ENCODE measurements around the gene PNMA3. TPM values are rescaled to one million over a fixed set of nuclear protein-coding genes. Genes with fewer than 3 reads are reported as not detected.
"Not testable (repeated sequence)": the region's sequence is repeated elsewhere in the genome, so short reads cannot be mapped to it uniquely, and the experiment has no call there.

PNMA3 gene
- total RNA-seq, 1 donor from 2014 or later: 15.4 TPM

DNA sequence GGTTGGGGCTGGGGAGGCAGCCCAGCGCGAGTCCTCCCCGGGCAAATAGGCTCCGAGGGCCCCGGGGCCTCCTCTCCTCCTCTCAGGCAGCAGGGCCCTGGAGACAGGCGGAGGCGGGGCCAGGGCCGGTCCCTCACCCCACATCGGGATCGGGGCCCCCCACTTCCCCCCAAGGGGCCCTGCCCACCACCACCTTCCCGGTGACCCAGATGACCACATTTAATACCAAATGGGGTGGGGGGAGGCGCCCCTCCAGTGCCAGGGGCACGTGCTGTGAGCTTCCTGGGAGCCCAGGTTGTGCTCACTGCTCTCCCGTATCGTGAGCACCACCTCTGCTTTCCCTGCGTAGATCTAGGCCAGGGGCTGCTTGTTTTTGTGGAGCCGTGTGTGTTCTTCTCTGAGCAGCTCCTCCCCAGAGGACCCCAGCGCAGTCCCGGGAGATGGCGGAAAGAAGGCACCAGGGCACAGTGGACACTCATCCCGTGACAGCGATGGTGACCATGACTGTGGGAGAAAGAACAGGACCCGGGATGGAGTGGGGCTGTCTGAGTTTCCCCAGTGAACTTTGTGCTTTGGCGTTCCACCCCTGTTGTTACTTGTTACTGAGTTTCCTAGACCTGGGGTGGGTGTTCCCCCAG lies 18.1 kb downstream of the PNMA3 start:
- DNase-seq (ENCODE audit: low spot score): no peak

DNA sequence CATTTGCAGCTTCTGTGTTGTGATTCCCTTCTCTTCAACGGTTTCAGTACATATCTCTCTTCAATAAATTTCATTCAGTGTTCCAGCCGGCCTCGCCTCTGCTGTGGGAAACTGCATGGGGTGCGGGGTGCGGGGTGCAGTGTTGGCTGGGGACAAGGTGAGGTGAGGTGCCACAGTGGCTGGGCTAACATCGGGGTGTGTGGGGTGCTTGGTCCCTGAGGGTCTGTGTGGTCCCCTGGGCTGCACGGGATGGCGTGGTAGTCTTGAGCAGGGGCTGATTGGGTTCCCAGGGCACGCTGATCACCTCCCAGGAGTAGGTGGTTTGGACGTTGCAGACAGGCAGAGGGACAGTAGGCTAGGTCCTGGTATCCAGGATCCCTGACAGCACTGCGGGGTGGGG lies 18.7 kb downstream of the PNMA3 start:
- no peak for DNase-seq (ENCODE audit: low spot score)

DNA sequence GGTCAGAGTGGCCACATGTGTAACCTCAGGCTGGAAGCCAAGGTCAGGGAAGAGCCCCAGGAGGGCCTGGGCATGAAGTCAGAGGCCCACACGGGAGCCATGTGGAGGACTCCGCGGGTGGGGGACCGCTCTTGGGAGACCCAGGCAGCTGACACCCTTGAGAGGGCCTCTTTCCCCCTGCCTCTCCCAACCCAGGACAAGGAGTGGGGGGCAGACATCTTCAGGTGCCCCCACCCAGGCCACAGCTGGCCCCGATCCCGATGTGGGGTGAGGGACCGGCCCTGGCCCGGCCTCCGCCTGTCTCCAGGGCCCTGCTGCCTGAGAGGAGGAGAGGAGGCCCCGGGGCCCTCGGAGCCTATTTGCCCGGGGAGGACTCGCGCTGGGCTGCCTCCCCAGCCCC lies 19.1 kb downstream of the PNMA3 start:
- DNase-seq (ENCODE audit: low spot score): no peak

DNA sequence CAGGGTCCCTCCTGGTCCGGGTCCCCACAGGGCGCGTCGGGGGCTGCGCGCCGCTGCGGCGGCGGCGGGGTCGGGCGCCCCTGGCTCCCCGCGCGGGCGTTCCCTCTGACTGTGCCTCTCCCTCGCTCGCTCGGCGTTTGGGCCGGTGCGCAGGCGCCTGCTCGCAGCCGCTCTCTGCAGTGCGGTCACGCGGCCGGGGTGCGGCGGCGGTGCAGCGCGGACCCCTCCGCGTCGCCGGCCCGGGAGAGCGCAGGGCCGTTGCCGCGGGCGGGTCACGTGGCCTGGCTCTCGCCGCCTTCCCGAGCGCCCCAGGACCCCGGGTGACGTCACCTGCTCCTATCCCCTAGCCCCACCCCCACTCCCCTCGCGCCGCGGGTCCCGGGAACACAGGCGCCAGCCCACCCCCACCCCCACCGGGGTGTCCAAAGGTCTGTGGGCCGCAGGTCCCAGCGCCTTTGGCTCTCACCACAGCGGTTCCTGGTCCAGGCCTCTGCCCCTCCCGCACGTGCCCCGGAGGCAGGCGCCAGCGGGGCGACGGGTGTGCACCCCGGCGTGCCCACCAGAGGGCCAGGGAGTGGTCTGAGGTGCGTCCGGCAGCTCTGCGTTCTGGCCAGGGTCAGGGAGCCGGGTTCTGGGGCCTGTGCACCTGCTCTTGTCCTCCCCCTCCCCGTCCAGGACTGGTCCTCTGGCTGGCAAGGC lies 21.3 kb downstream of the PNMA3 start:
- DNase-seq (ENCODE audit: low spot score): not testable (repeated sequence)

DNA sequence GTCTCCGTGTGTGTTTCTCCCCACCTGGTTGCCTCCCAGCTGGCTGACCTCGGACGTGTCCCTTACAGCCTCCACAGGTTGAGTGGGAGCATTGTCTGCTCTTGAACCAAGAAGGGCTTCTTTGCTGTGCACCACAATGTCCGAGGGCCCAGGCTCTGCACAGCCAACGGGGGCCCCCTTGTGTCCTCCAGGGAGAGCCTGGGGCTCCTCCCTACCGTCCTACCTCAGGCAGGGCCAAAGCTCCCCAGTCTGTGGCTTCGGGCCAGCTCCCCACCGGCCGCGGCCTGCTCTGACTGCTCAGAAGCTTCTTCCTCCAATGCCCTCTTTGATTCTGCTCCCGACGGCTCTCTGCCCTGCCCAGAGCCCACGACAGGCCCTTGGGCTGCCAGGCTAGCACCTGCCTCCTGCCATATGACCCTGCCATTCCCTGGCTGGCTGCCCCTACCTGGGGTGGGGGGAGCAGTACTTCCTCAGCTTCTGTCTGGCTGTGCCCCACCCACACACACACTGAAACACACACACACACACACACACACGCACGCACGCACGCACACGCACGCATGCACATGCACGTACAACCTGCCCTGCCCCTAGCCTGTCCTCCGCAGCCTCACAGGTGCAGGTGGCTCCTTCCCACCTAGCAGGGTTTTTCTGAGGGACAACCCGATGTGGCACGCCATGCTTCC lies 27.1 kb downstream of the PNMA3 start:
- DNase-seq (ENCODE audit: low spot score): not testable (repeated sequence)

DNA sequence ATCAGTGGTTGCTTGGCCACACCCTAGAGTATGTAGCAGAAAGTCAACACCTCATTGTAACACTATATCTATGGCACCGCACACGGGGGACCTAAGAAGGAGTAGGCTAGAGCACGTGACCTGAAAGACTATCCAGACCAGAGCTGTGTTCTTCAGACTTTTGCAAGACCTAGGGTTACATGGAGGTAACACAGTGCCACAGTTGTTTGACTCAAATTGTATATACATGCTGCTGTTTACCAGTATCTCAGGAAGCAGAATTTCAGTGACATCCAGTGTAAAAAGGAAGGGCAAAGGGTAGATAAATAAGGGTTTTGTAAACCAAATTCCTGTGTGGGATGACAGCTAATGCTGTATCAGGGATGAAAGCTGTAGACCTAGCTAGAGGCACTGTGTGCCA lies 46.1 kb downstream of the PNMA3 start:
- no peak for DNase-seq (ENCODE audit: low spot score)

DNA sequence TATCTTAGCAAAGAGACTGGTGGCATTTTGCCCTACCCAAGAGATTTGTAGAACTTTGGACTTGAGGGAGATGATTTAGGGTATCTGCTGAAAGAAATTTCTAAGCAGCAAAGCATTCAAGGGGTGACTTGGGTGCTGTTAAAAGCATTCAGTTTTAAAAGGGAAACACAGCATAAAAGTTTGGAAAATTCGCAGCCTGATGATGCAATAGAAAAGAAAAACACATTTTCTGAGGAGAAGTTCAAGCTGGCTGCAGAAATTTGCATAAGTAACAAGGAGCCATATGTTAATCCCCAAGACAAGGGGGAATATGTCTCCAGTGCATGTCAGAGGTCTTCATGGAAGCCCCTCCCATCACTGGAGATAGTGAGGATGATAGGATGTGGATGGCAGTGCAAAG lies 48.7 kb downstream of the PNMA3 start:
- DNase-seq (ENCODE audit: low spot score): not testable (repeated sequence)

DNA sequence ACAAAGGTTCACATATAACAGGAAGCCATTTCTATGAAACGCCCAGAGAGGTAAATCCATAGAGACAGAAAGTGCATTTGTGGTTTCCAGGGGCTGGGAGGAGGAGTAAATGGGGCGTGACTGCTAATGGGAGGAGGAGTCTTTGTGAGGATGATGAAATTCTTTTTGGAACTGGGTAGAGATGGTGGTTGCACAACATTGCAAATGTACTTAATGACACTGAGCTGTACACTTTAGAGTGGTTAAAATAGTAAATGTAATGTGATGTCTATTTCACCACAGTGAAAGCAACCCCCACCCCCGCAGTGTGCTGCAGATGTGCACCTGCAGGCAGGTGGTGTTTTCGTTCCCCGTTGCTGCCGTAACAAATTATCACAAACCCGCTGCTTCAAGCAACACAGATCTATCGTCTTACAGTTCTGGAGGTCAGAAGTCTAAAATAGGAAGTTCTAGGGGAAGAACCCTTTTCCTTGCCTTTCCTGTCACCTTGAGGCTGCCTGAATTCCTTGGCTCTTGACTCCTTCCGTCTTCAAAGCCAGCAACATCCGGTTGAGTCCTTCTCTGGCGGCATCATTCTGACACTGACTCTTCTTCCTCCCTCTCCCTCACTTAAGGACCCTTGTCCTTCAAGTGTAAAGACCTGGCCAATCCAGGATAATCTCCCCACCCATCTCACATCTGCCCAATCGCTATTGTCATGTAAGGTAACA lies 50.0 kb downstream of the PNMA3 start:
- DNase-seq (ENCODE audit: low spot score): not testable (repeated sequence)

Other genes starting within 250 kb of the PNMA3 start
- gene CETN2, start 225.7 kb upstream of the PNMA3 start, total RNA-seq (ENCODE audit: insufficient read depth, low replicate concordance): 32.3 TPM
- 3.1 TPM for gene NSDHL, start 225.4 kb upstream of the PNMA3 start, total RNA-seq (ENCODE audit: insufficient read depth, low replicate concordance)
- 25.3 TPM for gene ZNF185, start 158.4 kb upstream of the PNMA3 start, total RNA-seq (ENCODE audit: insufficient read depth, low replicate concordance)
- 0.24 TPM for gene PNMA5, start 62.4 kb upstream of the PNMA3 start, total RNA-seq (ENCODE audit: insufficient read depth, low replicate concordance)
- 1.2 TPM for gene PNMA6A, start 16.0 kb downstream of the PNMA3 start, total RNA-seq (ENCODE audit: insufficient read depth, low replicate concordance)
- not detected for gene MAGEA1, start 122.8 kb downstream of the PNMA3 start, total RNA-seq (ENCODE audit: insufficient read depth, low replicate concordance)